Measurements from ENCODE around the gene BCL11B. TPM values are rescaled to one million over a fixed set of nuclear protein-coding genes. Genes with fewer than 3 reads are reported as not detected.
A peak's percentile ranks its signal among the peaks of the same experiment; 100 is the strongest.

The BCL11B gene
- total and polyA plus RNA-seq, 2 experiments from 2014 or later, result 0.28 to 3.2 TPM

GRCh38 chr14:99320105-99320572 lies 48.1 kb upstream of the BCL11B start:
- H3K9me2 ChIP-seq (replicated peaks; ENCODE audit: insufficient read depth), result no peaks in the 10 kb centered on the region
- peak; percentile 22 for DNase-seq (ENCODE audit: low spot score)
- no peak overlapping the region for H2AFZ ChIP-seq
- peaks cover 21% of the 10 kb centered on the region for H3K4me1 ChIP-seq (ENCODE audit: insufficient read depth)
- H3K79me2 ChIP-seq, result no peaks in the 10 kb centered on the region
- H3K4me2 ChIP-seq, result no peak overlapping the region
- H3K9me3 ChIP-seq (ENCODE audit: low read depth), result no peaks in the 10 kb centered on the region
- whole genome bisulfite sequencing (ENCODE audit: low lambda C conversion rate, missing lambda C conversion rate), result 32% methylated on average over 13 of the region's 23 CpGs
- no peaks in the 10 kb centered on the region for H3K36me3 ChIP-seq (replicated peaks; ENCODE audit: insufficient read depth, low read depth)
- no peaks in the 10 kb centered on the region for H4K20me1 ChIP-seq (ENCODE audit: insufficient read depth, poor library complexity, severe bottlenecking)
- H3K27ac ChIP-seq, result no peak overlapping the region
- no peak for TF ChIP-seq EZH2phosphoT487 (IDR thresholded peaks at IDR 0.05; ENCODE audit: low read depth, severe bottlenecking, unreplicated experiment)
- TF ChIP-seq CTCF (IDR thresholded peaks at IDR 0.05; ENCODE audit: poor library complexity), result peak; percentile 62
- H3K4me3 ChIP-seq, result no peak overlapping the region
- no peaks in the 10 kb centered on the region for H3K27me3 ChIP-seq

- DNase-seq (ENCODE audit: low spot score), result peak; percentile 1
- Histone ChIP-seq H3K4me2 (no peak overlapping the region), H3K4me3 (no peak overlapping the region), H3K27ac (no peak overlapping the region), H3K36me3 (replicated peaks; ENCODE audit: insufficient read depth, low read depth) (no peaks in the 10 kb centered on the region), H3K27me3 (no peaks in the 10 kb centered on the region), H4K20me1 (ENCODE audit: insufficient read depth, poor library complexity, severe bottlenecking) (no peaks in the 10 kb centered on the region), H3K9me2 (replicated peaks; ENCODE audit: insufficient read depth) (no peaks in the 10 kb centered on the region), H3K9me3 (ENCODE audit: low read depth) (no peaks in the 10 kb centered on the region), H3K79me2 (no peaks in the 10 kb centered on the region), H3K4me1 (ENCODE audit: insufficient read depth) (peaks cover 21% of the 10 kb centered on the region), H2AFZ (no peak overlapping the region)
- WGBS (ENCODE audit: low lambda C conversion rate, missing lambda C conversion rate), result 94% methylated on average over 6 of the region's 6 CpGs
- no peak for TF ChIP-seq EZH2 (IDR thresholded peaks at IDR 0.05; ENCODE audit: borderline replicate concordance)
- TF ChIP-seq CTCF (IDR thresholded peaks at IDR 0.05; ENCODE audit: poor library complexity), result no peak
- TF ChIP-seq EZH2phosphoT487 (IDR thresholded peaks at IDR 0.05; ENCODE audit: low read depth, severe bottlenecking, unreplicated experiment), result no peak
Observed at GRCh38 chr14:99318959-99319295, 46.9 kb upstream of the BCL11B start.

DNA sequence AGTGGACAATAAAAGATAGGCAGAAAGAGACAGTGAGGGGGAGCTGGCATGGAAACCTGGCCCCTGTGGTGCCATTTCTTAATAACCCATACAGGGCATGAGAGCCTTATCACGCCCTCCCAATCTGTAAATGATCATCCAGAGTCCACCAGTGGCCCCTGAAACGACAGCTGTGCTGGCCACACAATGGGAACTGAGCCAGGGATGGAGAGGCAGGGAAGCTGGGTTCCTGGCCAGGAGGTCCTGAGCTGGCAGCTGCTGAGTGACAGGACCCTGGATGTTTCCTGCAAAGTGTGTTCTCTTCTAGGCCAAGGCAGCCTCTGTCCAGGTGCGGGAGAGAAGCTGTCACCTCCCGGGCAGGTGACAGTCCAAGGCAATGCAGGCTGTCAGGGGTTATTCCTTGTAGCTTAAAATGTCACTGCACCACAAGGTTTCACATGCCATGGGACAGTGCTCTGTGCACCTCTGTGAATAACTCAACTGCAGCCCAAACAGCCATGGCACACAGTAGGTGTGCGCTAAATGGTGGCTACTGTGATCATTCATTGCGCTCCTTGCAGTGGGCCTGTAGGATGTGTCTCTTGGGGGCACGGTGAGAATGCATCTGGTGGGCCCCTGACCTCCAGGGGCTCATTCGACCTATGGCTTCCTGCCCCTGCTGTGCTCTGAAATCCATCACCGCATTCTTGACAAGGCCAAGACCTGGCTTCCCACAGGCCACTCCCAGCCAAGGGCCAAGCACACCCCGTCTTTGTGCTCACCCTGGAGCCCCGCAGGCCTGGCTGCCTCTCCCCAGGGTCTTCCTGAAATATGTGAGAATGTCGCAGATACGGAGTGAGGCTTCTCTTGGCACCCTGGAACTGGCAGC lies 46.3 kb upstream of the BCL11B start:
- Histone ChIP-seq H3K9me3 (ENCODE audit: low read depth) (no peaks in the 10 kb centered on the region), H3K4me1 (ENCODE audit: insufficient read depth) (peaks cover 21% of the 10 kb centered on the region), H3K27ac (no peak overlapping the region), H2AFZ (no peak overlapping the region), H3K27me3 (no peaks in the 10 kb centered on the region), H3K36me3 (replicated peaks; ENCODE audit: insufficient read depth, low read depth) (no peaks in the 10 kb centered on the region), H3K79me2 (no peaks in the 10 kb centered on the region), H3K4me3 (no peak overlapping the region), H3K4me2 (no peak overlapping the region), H4K20me1 (ENCODE audit: insufficient read depth, poor library complexity, severe bottlenecking) (no peaks in the 10 kb centered on the region), H3K9me2 (replicated peaks; ENCODE audit: insufficient read depth) (no peaks in the 10 kb centered on the region)
- TF ChIP-seq EZH2 (IDR thresholded peaks at IDR 0.05; ENCODE audit: borderline replicate concordance) (no peak), CTCF (IDR thresholded peaks at IDR 0.05; ENCODE audit: poor library complexity) (no peak), EZH2phosphoT487 (IDR thresholded peaks at IDR 0.05; ENCODE audit: low read depth, severe bottlenecking, unreplicated experiment) (no peak)
- WGBS (ENCODE audit: low lambda C conversion rate, missing lambda C conversion rate), result 73% methylated on average over 13 of the region's 13 CpGs
- DNase-seq (ENCODE audit: low spot score), result peak; percentile 25
